ENCODE data around the gene GPC3. TPM values are rescaled to one million over a fixed set of nuclear protein-coding genes. Genes with fewer than 3 reads are reported as not detected.
"Not testable (repeated sequence)": the region's sequence is repeated elsewhere in the genome, so short reads cannot be mapped to it uniquely, and the experiment has no call there.

Gene GPC3
- total RNA-seq, 1 donor from 2014 or later, result 628 TPM

DNA sequence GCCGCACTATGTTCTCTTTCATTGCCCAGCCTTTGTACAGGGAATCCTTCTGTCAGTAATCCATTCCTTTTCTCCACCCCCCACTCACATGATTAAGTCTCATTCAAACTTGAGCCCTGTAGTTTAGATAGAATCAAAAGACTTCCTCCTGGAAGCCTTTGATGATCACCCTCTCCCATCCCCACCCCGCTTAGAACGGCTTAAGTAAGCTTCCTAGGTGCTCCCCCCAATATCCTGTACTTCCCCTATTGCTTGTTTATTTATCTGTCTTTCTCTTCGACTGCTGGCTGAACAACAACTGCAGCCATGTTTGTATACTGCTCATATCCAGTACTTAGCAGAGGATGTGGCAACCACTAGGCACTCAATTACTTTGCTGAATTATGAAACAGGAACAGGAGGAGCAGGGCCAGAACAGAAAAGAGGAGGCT, 38.5 kb upstream of the GPC3 start:
- peaks cover 14% of the 10 kb centered on the region for H3K4me1 Mint-ChIP-seq (ENCODE audit: unreplicated experiment)
- TF ChIP-seq, protein P1, sequence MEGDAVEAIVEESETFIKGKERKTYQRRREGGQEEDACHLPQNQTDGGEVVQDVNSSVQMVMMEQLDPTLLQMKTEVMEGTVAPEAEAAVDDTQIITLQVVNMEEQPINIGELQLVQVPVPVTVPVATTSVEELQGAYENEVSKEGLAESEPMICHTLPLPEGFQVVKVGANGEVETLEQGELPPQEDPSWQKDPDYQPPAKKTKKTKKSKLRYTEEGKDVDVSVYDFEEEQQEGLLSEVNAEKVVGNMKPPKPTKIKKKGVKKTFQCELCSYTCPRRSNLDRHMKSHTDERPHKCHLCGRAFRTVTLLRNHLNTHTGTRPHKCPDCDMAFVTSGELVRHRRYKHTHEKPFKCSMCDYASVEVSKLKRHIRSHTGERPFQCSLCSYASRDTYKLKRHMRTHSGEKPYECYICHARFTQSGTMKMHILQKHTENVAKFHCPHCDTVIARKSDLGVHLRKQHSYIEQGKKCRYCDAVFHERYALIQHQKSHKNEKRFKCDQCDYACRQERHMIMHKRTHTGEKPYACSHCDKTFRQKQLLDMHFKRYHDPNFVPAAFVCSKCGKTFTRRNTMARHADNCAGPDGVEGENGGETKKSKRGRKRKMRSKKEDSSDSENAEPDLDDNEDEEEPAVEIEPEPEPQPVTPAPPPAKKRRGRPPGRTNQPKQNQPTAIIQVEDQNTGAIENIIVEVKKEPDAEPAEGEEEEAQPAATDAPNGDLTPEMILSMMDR (conservative IDR thresholded peaks at IDR 0.05), result no peak
- no peaks in the 10 kb centered on the region for H3K9me3 Mint-ChIP-seq
- peaks cover 4% of the 10 kb centered on the region for H3K27me3 Mint-ChIP-seq
- no peaks in the 10 kb centered on the region for H3K36me3 Mint-ChIP-seq
- DNase-seq (ENCODE audit: extremely low spot score, unreplicated experiment), result no peak
- H3K27ac Mint-ChIP-seq, result no peak overlapping the region
- H3K4me3 Mint-ChIP-seq, result no peak overlapping the region

DNA sequence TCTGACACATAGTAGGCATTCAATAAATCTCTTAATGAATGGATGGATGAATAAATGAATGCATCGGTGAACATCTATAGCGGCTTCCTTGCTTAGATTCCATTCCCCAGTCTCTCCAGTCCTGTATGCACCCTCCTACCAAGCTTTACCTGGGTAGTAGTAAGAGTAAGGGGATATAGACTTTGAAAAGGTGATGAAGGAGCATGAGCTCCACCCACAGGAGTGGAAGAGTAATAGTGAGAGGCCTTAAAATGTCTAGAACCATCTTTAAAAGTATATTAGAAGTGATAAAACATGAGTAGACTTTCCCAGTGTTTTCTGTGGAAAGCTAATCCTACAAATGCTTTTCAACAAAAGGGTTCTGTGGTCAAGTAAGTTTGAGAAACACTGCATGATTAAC, 35.5 kb upstream of the GPC3 start:
- H3K27me3 Mint-ChIP-seq, result peaks cover 4% of the 10 kb centered on the region
- H3K4me3 Mint-ChIP-seq, result no peak overlapping the region
- DNase-seq (ENCODE audit: extremely low spot score, unreplicated experiment), result no peak
- TF ChIP-seq, protein P1 (conservative IDR thresholded peaks at IDR 0.05), result peak; percentile 48
- H3K4me1 Mint-ChIP-seq (ENCODE audit: unreplicated experiment), result peaks cover 5% of the 10 kb centered on the region
- no peaks in the 10 kb centered on the region for H3K36me3 Mint-ChIP-seq
- H3K9me3 Mint-ChIP-seq, result no peaks in the 10 kb centered on the region
- H3K27ac Mint-ChIP-seq, result no peak overlapping the region

DNA sequence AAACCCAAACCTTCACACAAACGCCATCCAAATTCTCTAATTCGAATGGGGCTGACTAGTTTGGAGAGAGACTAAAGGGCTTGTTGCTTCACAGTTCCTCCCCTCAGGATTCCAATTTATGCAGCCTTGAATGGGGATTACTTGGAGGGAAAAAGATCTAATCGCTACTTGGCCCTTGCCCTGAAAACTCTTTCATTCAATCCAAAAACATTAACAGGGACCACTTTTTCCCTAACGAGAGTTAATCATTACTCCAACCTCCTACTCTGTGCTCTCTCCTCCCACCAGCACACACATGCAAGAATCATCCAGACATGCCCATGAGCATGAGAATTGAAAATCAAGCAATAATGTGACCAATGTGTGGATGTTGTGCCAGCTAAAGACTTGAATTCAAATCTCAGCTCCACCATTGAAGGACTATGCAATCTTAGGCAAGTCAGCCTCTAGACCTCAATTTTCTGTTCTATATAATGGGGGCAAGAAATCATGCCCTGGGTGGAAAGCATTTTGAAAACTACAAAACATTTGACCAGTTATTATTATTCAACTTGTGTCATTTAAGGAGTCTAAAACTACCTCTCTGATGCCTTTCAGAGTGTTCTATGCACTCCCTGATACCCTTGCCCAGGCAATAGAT, 34.3 kb upstream of the GPC3 start:
- peaks cover 6% of the 10 kb centered on the region for H3K27me3 Mint-ChIP-seq
- no peaks in the 10 kb centered on the region for H3K36me3 Mint-ChIP-seq
- DNase-seq (ENCODE audit: extremely low spot score, unreplicated experiment), result no peak
- peaks cover 5% of the 10 kb centered on the region for H3K4me1 Mint-ChIP-seq (ENCODE audit: unreplicated experiment)
- H3K4me3 Mint-ChIP-seq, result no peak overlapping the region
- H3K9me3 Mint-ChIP-seq, result no peaks in the 10 kb centered on the region
- H3K27ac Mint-ChIP-seq, result no peak overlapping the region
- TF ChIP-seq, protein P1 (conservative IDR thresholded peaks at IDR 0.05), result no peak

DNA sequence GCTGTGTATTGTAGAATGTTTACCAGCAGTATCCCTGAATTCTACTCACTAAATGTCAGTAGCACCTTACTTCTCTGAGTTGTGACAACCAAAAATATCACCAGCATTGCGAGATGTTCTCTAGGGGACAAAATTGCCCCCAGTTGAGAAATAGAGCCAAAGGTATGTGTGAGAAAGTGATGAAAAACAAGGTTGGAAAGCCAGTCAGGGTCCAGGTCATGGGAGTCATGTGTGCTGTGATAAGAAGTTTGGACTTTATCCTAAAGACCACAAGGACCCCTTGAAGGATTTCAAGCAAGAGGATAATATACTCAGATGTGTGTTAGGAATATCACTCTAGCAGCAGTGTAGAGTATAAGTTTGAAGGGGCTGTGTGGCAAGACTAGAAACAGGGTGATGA, 30.9 kb upstream of the GPC3 start:
- H3K27ac Mint-ChIP-seq; DNase-seq (ENCODE audit: extremely low spot score, unreplicated experiment); H3K36me3 Mint-ChIP-seq; H3K9me3 Mint-ChIP-seq; H3K4me3 Mint-ChIP-seq; H3K27me3 Mint-ChIP-seq; H3K4me1 Mint-ChIP-seq (ENCODE audit: unreplicated experiment): not testable (repeated sequence)

DNA sequence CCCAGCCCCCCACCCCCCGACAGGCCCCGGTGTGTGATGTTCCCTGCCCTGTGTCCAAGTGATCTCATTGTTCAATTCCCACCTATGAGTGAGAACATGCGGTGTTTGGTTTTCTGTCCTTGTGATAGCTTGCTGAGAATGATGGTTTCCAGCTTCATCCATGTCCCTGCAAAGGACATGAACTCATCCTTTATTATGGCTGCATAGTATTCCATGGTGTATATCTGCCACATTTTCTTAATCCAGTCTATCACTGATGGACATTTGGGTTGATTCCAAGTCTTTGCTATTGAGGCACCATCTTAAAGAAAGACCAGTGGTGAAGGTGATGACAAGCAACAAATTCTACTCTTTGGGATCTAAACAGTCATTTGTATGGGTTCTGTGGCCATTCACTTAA, 30.1 kb upstream of the GPC3 start:
- not testable (repeated sequence) for H3K4me3 Mint-ChIP-seq; H3K36me3 Mint-ChIP-seq; H3K27ac Mint-ChIP-seq; H3K27me3 Mint-ChIP-seq; H3K9me3 Mint-ChIP-seq; H3K4me1 Mint-ChIP-seq (ENCODE audit: unreplicated experiment); DNase-seq (ENCODE audit: extremely low spot score, unreplicated experiment)

DNA sequence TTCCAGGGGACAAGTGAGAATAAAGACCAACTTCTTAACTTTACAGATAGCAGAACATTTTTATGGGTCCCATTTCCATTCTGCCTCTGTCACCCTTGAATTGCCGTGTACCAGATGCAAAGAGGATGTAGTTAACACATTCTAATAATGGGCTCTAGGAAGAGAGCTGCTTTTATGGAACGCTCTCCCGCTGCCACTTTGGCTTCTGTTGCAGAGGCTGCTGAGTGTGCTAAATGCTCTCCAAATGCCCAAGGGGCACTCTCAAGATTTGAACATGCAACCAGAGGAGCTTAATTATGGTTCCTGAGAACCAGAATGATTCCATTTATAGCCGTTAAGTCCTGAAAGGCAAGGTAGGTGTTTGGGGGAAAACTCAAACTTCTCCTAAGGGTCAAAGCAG, 28.1 kb upstream of the GPC3 start:
- no peak for DNase-seq (ENCODE audit: extremely low spot score, unreplicated experiment)
- Mint-ChIP-seq H3K27ac (no peak overlapping the region), H3K27me3 (peaks cover 3% of the 10 kb centered on the region), H3K36me3 (no peaks in the 10 kb centered on the region), H3K9me3 (no peaks in the 10 kb centered on the region), H3K4me3 (no peak overlapping the region), H3K4me1 (ENCODE audit: unreplicated experiment) (peaks cover 8% of the 10 kb centered on the region)
- TF ChIP-seq, protein P1 (conservative IDR thresholded peaks at IDR 0.05), result no peak

DNA sequence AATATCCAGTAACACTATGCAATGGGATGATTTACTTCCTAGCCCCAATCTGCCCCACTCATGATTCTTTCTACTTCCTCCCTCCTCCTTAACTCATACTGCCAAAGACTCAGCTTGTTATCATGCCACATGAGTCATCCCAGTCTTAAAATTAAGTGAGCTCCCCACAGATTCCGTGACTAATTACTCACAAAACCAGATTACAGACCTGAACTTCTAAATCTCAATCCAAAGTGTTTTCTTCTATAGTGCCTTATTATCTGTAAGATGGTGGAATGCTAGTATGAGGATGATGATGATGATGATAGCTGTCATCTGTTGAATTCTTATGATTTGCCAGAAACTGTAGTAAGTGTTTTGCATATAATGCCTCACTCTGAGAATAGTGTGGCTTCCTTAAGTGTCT, 27.7 kb upstream of the GPC3 start:
- H3K27me3 Mint-ChIP-seq, result peaks cover 3% of the 10 kb centered on the region
- H3K4me1 Mint-ChIP-seq (ENCODE audit: unreplicated experiment), result peaks cover 9% of the 10 kb centered on the region
- no peak overlapping the region for H3K27ac Mint-ChIP-seq
- TF ChIP-seq, protein P1 (conservative IDR thresholded peaks at IDR 0.05), result no peak
- H3K36me3 Mint-ChIP-seq, result no peaks in the 10 kb centered on the region
- H3K4me3 Mint-ChIP-seq, result no peak overlapping the region
- no peaks in the 10 kb centered on the region for H3K9me3 Mint-ChIP-seq
- DNase-seq (ENCODE audit: extremely low spot score, unreplicated experiment), result no peak

All from type B pancreatic cell (in vitro differentiated cells).